ENCODE results near the gene RPS25. TPM values are rescaled to one million over a fixed set of nuclear protein-coding genes. Genes with fewer than 3 reads are reported as not detected.

RPS25 gene
- total and polyA plus RNA-seq, 9 of the 15 experiments (the other 6 are each of a cell fraction or from before 2014, with no cell fraction given) = 1,553 to 5,486 (median 2,471) TPM

DNA sequence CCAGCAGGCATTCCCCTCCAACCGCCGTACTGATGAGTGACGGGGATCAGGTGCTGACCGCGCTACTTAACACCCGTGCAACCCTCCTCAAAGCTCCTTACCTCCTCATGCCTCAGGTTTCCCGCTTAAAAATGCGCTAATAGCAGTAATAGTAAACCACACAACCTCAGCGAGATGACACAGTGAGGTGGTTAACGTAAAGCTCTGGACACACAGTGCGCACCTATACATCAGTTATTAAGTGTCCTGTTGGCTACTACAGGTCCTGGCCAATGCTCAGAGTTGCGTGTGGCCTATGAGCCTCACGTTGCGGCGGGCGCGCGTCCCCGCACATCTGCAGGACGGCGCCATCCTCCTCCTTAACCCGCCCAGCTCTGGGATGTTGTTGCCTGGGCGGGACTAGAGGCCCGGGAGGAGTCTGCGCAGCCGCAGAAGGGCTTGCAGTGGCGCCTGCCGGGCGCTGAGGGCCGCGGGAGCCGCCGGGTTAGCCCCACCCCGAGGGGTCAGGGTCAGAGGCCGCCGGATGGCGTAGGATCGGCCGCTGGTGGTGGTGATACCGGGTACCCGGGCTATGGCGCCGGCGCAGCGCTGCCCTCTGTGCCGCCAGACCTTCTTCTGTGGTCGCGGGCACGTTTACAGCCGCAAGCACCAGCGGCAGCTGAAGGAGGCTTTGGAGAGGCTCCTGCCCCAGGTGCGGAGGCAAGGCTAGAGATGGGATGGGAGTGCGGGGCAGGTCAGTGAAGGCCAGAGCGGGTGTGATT lies 20.3 kb downstream of the RPS25 start, which contains the start of gene CENATAC (continued):
- TF ChIP-seq ZNF444 (CRISPR knock-in tag; IDR thresholded peaks at IDR 0.05) = no peak
- peak; percentile 95 for TF ChIP-seq KDM5B (IDR thresholded peaks at IDR 0.05; ENCODE audit: insufficient replicate concordance, low read depth, low read length)
- 0 out of 2 replicates have a peak, but pooled peaks have one; percentile 35 for TF ChIP-seq GTF2F1 (IDR thresholded peaks at IDR 0.05; ENCODE audit: low read depth, low read length)
- TF ChIP-seq, protein P1, sequence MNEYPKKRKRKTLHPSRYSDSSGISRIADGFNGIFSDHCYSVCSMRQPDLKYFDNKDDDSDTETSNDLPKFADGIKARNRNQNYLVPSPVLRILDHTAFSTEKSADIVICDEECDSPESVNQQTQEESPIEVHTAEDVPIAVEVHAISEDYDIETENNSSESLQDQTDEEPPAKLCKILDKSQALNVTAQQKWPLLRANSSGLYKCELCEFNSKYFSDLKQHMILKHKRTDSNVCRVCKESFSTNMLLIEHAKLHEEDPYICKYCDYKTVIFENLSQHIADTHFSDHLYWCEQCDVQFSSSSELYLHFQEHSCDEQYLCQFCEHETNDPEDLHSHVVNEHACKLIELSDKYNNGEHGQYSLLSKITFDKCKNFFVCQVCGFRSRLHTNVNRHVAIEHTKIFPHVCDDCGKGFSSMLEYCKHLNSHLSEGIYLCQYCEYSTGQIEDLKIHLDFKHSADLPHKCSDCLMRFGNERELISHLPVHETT (CRISPR knock-in tag; conservative IDR thresholded peaks at IDR 0.05 in 1 of 2, IDR thresholded peaks at IDR 0.05 in 1 of 2) = no peak
- TF ChIP-seq ZNF561 (CRISPR knock-in tag; conservative IDR thresholded peaks at IDR 0.05) = no peak
- TF ChIP-seq ZZZ3 (IDR thresholded peaks at IDR 0.05) = no peak
- TF ChIP-seq EP400 (IDR thresholded peaks at IDR 0.05) = peak; percentile 70
- TF ChIP-seq, protein P2, sequence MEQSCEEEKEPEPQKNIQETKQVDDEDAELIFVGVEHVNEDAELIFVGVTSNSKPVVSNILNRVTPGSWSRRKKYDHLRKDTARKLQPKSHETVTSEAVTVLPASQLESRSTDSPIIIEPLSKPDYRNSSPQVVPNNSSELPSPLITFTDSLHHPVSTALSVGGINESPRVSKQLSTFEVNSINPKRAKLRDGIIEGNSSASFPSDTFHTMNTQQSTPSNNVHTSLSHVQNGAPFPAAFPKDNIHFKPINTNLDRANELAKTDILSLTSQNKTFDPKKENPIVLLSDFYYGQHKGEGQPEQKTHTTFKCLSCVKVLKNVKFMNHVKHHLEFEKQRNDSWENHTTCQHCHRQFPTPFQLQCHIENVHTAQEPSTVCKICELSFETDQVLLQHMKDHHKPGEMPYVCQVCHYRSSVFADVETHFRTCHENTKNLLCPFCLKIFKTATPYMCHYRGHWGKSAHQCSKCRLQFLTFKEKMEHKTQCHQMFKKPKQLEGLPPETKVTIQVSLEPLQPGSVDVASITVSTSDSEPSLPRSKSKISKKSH (CRISPR knock-in tag; IDR thresholded peaks at IDR 0.05) = no peak
- no peak for TF ChIP-seq NR2F6 (CRISPR knock-in tag; IDR thresholded peaks at IDR 0.05)
- no peak for TF ChIP-seq SRSF7 (optimal IDR thresholded peaks at IDR 0.05; ENCODE audit: low read depth, low read length)
- TF ChIP-seq RFX5 (IDR thresholded peaks at IDR 0.05; ENCODE audit: low read depth, low read length) = no peak
- TF ChIP-seq CREBBP (IDR thresholded peaks at IDR 0.05; ENCODE audit: low read depth, low read length) = no peak
- TF ChIP-seq LEF1 (IDR thresholded peaks at IDR 0.05) = no peak
- no peak for TF ChIP-seq ZNF134 (CRISPR knock-in tag; conservative IDR thresholded peaks at IDR 0.05)
- TF ChIP-seq ETV1 (tag; conservative IDR thresholded peaks at IDR 0.05; ENCODE audit: low read depth) = 0 out of 2 replicates have a peak, but pooled peaks have one; percentile 38
- TF ChIP-seq, protein P3, sequence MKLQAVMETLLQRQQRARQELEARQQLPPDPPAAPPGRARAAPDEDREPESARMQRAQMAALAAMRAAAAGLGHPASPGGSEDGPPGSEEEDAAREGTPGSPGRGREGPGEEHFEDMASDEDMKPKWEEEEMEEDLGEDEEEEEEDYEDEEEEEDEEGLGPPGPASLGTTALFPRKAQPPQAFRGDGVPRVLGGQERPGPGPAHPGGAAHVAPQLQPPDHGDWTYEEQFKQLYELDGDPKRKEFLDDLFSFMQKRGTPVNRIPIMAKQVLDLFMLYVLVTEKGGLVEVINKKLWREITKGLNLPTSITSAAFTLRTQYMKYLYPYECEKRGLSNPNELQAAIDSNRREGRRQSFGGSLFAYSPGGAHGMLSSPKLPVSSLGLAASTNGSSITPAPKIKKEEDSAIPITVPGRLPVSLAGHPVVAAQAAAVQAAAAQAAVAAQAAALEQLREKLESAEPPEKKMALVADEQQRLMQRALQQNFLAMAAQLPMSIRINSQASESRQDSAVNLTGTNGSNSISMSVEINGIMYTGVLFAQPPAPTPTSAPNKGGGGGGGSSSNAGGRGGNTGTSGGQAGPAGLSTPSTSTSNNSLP (IDR thresholded peaks at IDR 0.05; ENCODE audit: borderline replicate concordance, low read depth, low read length) = no peak
- peak; percentile 98 for TF ChIP-seq NR2C2 (CRISPR knock-in tag; IDR thresholded peaks at IDR 0.05)
- peak; percentile 100 for TF ChIP-seq NR2C2 (tag; IDR thresholded peaks at IDR 0.05)
- TF ChIP-seq RBM39 (optimal IDR thresholded peaks at IDR 0.05; ENCODE audit: low read depth, low read length) = no peak
- TF ChIP-seq SAFB (IDR thresholded peaks at IDR 0.05; ENCODE audit: borderline replicate concordance, low read depth, low read length) = no peak
- no peak for TF ChIP-seq ARHGAP35 (IDR thresholded peaks at IDR 0.05; ENCODE audit: partially characterized antibody)
- no peak for TF ChIP-seq HLTF (IDR thresholded peaks at IDR 0.05)
- no peak for TF ChIP-seq RBBP5 (IDR thresholded peaks at IDR 0.05; ENCODE audit: borderline replicate concordance, insufficient read depth, low read length, poor library complexity, severe bottlenecking)

Data from K562 (cell line).